Measurements from ENCODE around the gene BICDL1.
A peak's percentile ranks its signal among the peaks of the same experiment; 100 is the strongest.

BICDL1 gene

GRCh38 chr12:120081641-120082040 lies 92.6 kb downstream of the BICDL1 start (continued):
- no peak for TF ChIP-seq ZNF626 (tag by site-specific recombination; IDR thresholded peaks at IDR 0.05)
- TF ChIP-seq ZSCAN30 (tag by site-specific recombination; IDR thresholded peaks at IDR 0.05) = no peak

- POLR2A ChIA-PET = interaction anchor here (0.5 to 1.5 kb wide), 5 partner anchors 21 to 146 kb away, joined by 4 to 16 read pairs (median 5); partner anchors contain the start of genes RAB35 and RPLP0
These were observed 97.0 kb downstream of the BICDL1 start for GRCh38 chr12:120085920-120086645.

GRCh38 chr12:120086801-120087621 lies 98.0 kb downstream of the BICDL1 start:
- H3K4me3 ChIP-seq (ENCODE audit: low read depth, low read length) = peak overlapping the region; percentile 40
- ChIA-PET CTCF (interaction anchor here (0.5 to 1.4 kb wide), 13 partner anchors 10 to 897 kb away, joined by 3 to 7 read pairs (median 3); no protein-coding TSS in a partner anchor), POLR2A (interaction anchor here (0.6 to 1.5 kb wide), 8 partner anchors 22 to 210 kb away, joined by 3 to 16 read pairs (median 4); partner anchors contain the start of genes BICDL1, RAB35, RNU4-2 and RPLP0)
- H3K9me3 ChIP-seq (ENCODE audit: control insufficient read depth, insufficient read depth, low read depth, low read length) = no peaks in the 10 kb centered on the region
- peaks cover 2% of the 10 kb centered on the region; the same call in 1 of the 2 replicates for H3K4me1 ChIP-seq (ENCODE audit: control insufficient read depth, insufficient read depth, low read length)
- peaks cover 0 to 4% of the 10 kb centered on the region in 2 experiments; a peak in 2 of 3 replicates for H3K36me3 ChIP-seq (ENCODE audit: control insufficient read depth in 2 of 2, insufficient read depth in 1 of 2, low read length in 2 of 2)
- H3K27ac ChIP-seq (ENCODE audit: extremely low read depth, low read depth, low read length) = no peak overlapping the region; the same call in 1 of the 2 replicates
- TF ChIP-seq ZNF292 (tag by site-specific recombination; IDR thresholded peaks at IDR 0.05; ENCODE audit: borderline replicate concordance, low read depth) = no peak
- 0 out of 2 replicates have a peak, but pooled peaks have one; percentile 53 for TF ChIP-seq ZNF843 (tag by site-specific recombination; IDR thresholded peaks at IDR 0.05)
- no peak for TF ChIP-seq MEIS1 (CRISPR knock-in tag; IDR thresholded peaks at IDR 0.05; ENCODE audit: borderline replicate concordance)
- TF ChIP-seq ZNF175 (tag by site-specific recombination; IDR thresholded peaks at IDR 0.05) = no peak
- no peak for TF ChIP-seq ZNF248 (tag by site-specific recombination; IDR thresholded peaks at IDR 0.05)
- no peak for TF ChIP-seq ZBTB1 (tag by site-specific recombination; IDR thresholded peaks at IDR 0.05)
- TF ChIP-seq ZNF391 (tag by site-specific recombination; IDR thresholded peaks at IDR 0.05; ENCODE audit: borderline replicate concordance, low read depth) = peak; percentile 93; the same call in 1 of the 2 replicates
- TF ChIP-seq ZNF23 (tag by site-specific recombination; IDR thresholded peaks at IDR 0.05; ENCODE audit: borderline replicate concordance) = no peak
- TF ChIP-seq ZNF513 (tag by site-specific recombination; IDR thresholded peaks at IDR 0.05) = no peak
- no peak for TF ChIP-seq ZNF704 (tag by site-specific recombination; IDR thresholded peaks at IDR 0.05)
- TF ChIP-seq ZNF776 (tag by site-specific recombination; IDR thresholded peaks at IDR 0.05; ENCODE audit: borderline replicate concordance) = no peak
- TF ChIP-seq ZNF449 (tag by site-specific recombination; IDR thresholded peaks at IDR 0.05) = no peak
- TF ChIP-seq ZNF837 (tag by site-specific recombination; IDR thresholded peaks at IDR 0.05) = no peak
- TF ChIP-seq HOXA7 (CRISPR knock-in tag; IDR thresholded peaks at IDR 0.05; ENCODE audit: borderline replicate concordance) = no peak
- TF ChIP-seq ZNF792 (tag by site-specific recombination; IDR thresholded peaks at IDR 0.05) = no peak

More at GRCh38 chr12:120085920-120086645, 97.0 kb downstream of the BICDL1 start:
- Histone ChIP-seq H3K4me1 (ENCODE audit: control insufficient read depth, insufficient read depth, low read length) (no peaks in the 10 kb centered on the region; the same call in 1 of the 2 replicates), H3K4me3 (ENCODE audit: low read depth, low read length) (no peak overlapping the region), H3K27ac (ENCODE audit: extremely low read depth, low read depth, low read length) (no peak overlapping the region; the same call in 1 of the 2 replicates), H3K36me3 (ENCODE audit: control insufficient read depth in 2 of 2, insufficient read depth in 1 of 2, low read length in 2 of 2) (no peaks in the 10 kb centered on the region; a peak in 1 of 3 replicates), H3K9me3 (ENCODE audit: control insufficient read depth, insufficient read depth, low read depth, low read length) (no peaks in the 10 kb centered on the region)
- CTCF ChIA-PET = interaction anchor here (1.0 to 1.4 kb wide), 3 partner anchors 18 to 40 kb away, joined by 3 to 4 read pairs (median 4); no protein-coding TSS in a partner anchor
- TF ChIP-seq ZNF362 (tag by site-specific recombination; IDR thresholded peaks at IDR 0.05) (peak; percentile 71; the same call in 1 of the 2 replicates), ZNF26 (tag by site-specific recombination; IDR thresholded peaks at IDR 0.05) (no peak), PRDM1 (tag by site-specific recombination; IDR thresholded peaks at IDR 0.05) (peak; percentile 24; the same call in 1 of the 2 replicates)
